ENCODE measurements around the gene FAM236C.
"Not testable (repeated sequence)": the region's sequence is repeated elsewhere in the genome, so short reads cannot be mapped to it uniquely, and the experiment has no call there.

Gene FAM236C

DNA sequence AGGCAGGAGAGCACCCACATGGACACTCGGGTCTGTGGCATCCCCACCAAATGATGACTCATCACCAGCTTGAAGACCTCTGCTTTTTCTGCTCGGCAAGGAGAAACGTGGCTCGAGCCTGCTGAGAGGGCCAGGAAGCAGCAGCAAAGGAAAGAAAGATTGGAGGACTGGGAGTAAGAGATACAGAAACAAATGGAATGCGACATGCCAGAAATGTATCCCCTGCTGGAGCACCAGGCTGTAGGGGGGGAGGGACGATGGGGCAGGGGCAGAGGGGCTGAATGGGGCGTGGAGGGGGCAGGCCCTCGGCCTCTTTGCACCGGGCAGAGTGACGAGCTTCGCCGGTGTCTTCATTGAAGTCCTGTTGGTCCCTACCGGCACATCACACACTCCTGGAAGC is at the start of gene FAM236C:
TSS of gene FAM236C (plus strand) at position 301 of the 400 bp plus-strand sequence. CDS start 100 bp downstream, outside the sequence.
- DNase-seq (ENCODE audit: low read depth), result not testable (repeated sequence)

DNA sequence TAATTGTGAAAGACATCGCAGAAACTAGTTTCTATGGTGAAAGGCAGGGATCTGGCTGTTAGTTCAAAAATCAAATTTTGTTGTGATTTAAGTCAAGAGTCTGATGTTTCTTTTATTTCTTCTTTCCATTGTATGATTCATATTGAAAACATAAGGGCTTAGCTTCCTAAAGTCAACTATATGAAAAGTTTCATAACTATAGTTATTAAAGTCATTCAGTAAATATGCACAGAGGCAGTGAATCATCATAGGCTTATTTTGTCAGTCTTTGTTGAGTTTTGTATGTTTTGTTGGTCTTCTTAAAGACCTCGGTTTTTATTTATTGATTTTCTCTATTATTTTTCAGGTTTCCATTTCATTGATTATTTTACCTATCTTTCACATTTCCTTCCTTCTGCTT is 29.5 kb upstream of the FAM236C start:
- DNase-seq (ENCODE audit: low read depth), result not testable (repeated sequence)

GRCh38 chrX:72889740-72890139 is 22.7 kb upstream of the FAM236C start:
- not testable (repeated sequence) for DNase-seq (ENCODE audit: low read depth)

DNA sequence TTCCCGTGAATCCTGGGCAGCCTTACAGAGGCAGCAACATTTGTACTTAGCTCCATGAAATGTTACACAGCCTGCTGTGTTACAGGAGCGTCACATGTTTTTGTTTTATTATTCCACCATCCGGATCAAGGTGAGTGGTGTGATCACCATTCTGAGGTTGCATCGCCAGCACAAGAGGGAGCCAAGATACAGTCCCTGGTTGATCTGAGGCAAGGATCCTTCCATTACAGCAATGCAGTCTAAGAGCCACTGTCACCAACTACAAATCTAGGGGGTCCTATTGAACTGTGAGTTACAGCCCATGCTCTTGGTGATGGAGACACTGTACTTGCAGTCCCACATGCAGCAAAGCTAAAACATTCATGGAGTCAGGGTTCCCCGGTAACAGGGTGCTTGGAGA is 3.7 kb downstream of the FAM236C start:
- not testable (repeated sequence) for DNase-seq (ENCODE audit: low read depth)

GRCh38 chrX:72932283-72932682 is 19.9 kb downstream of the FAM236C start:
- not testable (repeated sequence) for DNase-seq (ENCODE audit: low read depth)

- DNase-seq (ENCODE audit: low read depth), result not testable (repeated sequence)
These were observed 24.0 kb downstream of the FAM236C start for GRCh38 chrX:72936455-72936854.

DNA sequence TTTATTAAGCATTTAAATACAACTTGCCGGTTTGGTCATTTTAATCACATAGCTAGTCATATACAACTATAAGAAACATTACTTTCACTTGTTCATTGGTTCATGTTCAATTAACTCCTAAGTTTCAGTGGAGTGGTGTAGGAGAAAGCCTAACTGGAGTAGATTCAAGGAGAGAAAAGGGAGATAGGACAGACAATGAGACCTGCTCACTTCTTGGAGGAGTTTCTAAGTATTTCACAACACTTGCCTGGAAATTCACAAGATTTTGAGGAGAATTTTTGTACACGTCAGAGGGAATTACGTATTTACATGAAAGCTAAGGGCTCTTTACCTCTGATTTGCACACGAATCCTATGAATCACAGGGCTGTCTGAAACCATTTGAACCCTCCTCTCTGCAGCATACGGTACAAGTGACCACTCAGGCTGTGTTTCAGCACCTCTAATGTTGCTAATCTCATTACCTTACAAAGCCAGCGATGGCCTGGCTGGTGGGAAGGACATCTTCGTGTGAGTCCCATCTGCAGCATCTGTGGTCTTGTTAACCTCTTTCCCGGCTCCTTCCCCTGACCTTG is 24.6 kb downstream of the FAM236C start:
- not testable (repeated sequence) for DNase-seq (ENCODE audit: low read depth)

GRCh38 chrX:72937906-72938305 is 25.5 kb downstream of the FAM236C start, which contains the start of gene FAM236A:
FAM236A (plus strand) TSS chrX:72938206; CDS start chrX:72938263, 57 bp downstream.
- DNase-seq (ENCODE audit: low read depth), result not testable (repeated sequence)

DNA sequence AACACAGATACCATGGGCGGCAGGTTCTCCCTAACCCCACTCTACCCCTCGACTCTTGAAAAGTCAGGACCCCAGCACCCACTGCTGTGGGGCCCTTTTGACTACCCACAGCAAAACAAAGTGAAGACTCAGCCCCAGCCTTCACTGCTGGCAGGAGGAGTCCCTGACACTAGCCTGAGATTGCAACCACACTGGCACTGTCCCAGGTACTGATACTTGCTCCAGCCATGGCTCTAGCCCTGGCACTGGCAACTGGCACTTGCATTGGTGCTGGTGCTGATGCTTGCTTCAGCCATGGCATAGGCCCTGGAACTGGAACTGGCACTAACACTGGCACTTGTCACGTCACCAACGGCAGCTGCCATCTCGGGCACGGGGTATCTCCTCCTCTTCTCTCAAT is 29.9 kb downstream of the FAM236C start:
- DNase-seq (ENCODE audit: low read depth), result not testable (repeated sequence)

GRCh38 chrX:72943035-72943818 is 30.8 kb downstream of the FAM236C start:
- DNase-seq (ENCODE audit: low read depth), result not testable (repeated sequence)

GRCh38 chrX:72943819-72944169 is 31.4 kb downstream of the FAM236C start, which contains the start of gene DMRTC1:
DMRTC1 (minus strand) TSS chrX:72943837; CDS start chrX:72875694, 68,143 bp downstream.
- not testable (repeated sequence) for DNase-seq (ENCODE audit: low read depth)

GRCh38 chrX:72959971-72960370 is 47.6 kb downstream of the FAM236C start:
- not testable (repeated sequence) for DNase-seq (ENCODE audit: low read depth)

All from amniotic epithelial cell (primary cell).